Measurements from ENCODE around the gene ANKRD11. TPM values are rescaled to one million over a fixed set of nuclear protein-coding genes. Genes with fewer than 3 reads are reported as not detected.
"Not testable (repeated sequence)": the region's sequence is repeated elsewhere in the genome, so short reads cannot be mapped to it uniquely, and the experiment has no call there.

The ANKRD11 gene
- total and polyA plus RNA-seq, 2 donors: 51.2 to 73.3 TPM

DNA sequence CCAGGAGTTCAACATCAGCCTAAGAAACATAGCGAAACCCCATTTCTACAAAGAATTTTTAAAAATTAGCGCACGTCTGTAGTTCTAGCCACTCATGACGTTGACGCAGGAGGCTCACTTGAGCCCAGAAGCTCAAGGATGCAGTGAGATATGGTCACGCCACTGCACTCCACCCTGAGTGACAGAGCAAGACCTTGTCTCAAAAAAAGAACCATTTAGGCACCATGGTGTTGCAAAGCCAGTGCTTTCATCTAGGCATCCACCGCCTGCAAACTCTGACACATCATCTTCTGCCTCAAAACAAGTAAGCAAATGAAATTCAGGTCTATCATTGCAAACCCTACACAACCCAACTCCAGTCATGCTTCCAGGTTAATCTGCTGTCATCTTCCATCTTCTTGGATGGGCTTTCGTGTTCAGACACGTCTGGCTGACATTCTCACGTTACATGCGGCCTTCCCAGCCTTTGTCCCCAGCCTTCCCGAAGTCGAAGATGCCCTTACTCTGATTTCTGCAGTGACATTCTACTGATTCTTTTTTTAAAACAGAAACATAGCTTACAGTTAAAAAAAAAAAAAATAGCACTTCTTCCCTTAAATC, 8.9 kb downstream of the ANKRD11 start:
- H3K27ac ChIP-seq (ENCODE audit: low read depth): no peak overlapping the region
- 89% methylated on average over 13 of the region's 13 CpGs for WGBS
- DNase-seq (ENCODE audit: extremely low spot score): no peak
- no peaks in the 10 kb centered on the region for H3K36me3 ChIP-seq (ENCODE audit: insufficient read depth)
- no peak overlapping the region for H3K4me3 ChIP-seq (ENCODE audit: low read depth, low read length)
- peaks cover 5% of the 10 kb centered on the region for H3K4me1 ChIP-seq (ENCODE audit: insufficient read depth)

GRCh38 chr16:89478576-89479221, 11.7 kb downstream of the ANKRD11 start:
- H3K36me3 ChIP-seq (ENCODE audit: insufficient read depth): no peaks in the 10 kb centered on the region
- WGBS: 84% methylated on average over 14 of the region's 14 CpGs
- no peak overlapping the region for H3K27ac ChIP-seq (ENCODE audit: low read depth)
- no peak overlapping the region for H3K4me3 ChIP-seq (ENCODE audit: low read depth, low read length)
- peaks cover 9% of the 10 kb centered on the region for H3K4me1 ChIP-seq (ENCODE audit: insufficient read depth)
- no peak for DNase-seq (ENCODE audit: extremely low spot score)

DNA sequence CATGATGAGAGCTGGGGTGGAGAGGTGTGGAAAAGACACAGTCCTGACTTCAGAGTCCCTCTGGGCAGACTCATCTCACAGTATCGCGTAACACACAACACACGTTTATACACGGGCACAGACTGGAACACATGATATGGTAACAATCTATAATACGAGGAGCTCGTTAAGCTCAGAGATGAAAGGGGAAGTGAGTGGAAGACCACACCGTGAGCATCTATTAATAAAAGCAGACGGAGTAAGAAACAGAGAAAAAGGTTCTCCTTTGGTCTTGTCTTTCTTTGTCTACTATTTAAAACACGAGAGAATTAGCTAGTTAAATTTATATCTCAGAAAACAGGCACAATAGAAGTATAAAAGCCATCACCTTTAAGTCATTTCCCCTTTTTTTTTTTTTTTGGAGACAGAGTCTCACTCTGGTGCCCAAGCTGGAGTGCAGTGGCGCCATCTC, 13.5 kb downstream of the ANKRD11 start:
- 67% methylated on average over 10 of the region's 10 CpGs for WGBS
- Histone ChIP-seq H3K4me3 (ENCODE audit: low read depth, low read length) (no peak overlapping the region), H3K27ac (ENCODE audit: low read depth) (no peak overlapping the region)

GRCh38 chr16:89476379-89476778, 14.0 kb downstream of the ANKRD11 start:
- WGBS: 82% methylated on average over 5 of the region's 5 CpGs
- DNase-seq (ENCODE audit: extremely low spot score): no peak
- Histone ChIP-seq H3K4me1 (ENCODE audit: insufficient read depth) (peaks cover 7% of the 10 kb centered on the region), H3K36me3 (ENCODE audit: insufficient read depth) (no peaks in the 10 kb centered on the region), H3K27ac (ENCODE audit: low read depth) (no peak overlapping the region), H3K4me3 (ENCODE audit: low read depth, low read length) (no peak overlapping the region)

More for the DNA sequence above, 13.5 kb downstream of the ANKRD11 start:
- H3K36me3 ChIP-seq (ENCODE audit: insufficient read depth): no peaks in the 10 kb centered on the region
- DNase-seq (ENCODE audit: extremely low spot score): no peak
- H3K4me1 ChIP-seq (ENCODE audit: insufficient read depth): peaks cover 7% of the 10 kb centered on the region

DNA sequence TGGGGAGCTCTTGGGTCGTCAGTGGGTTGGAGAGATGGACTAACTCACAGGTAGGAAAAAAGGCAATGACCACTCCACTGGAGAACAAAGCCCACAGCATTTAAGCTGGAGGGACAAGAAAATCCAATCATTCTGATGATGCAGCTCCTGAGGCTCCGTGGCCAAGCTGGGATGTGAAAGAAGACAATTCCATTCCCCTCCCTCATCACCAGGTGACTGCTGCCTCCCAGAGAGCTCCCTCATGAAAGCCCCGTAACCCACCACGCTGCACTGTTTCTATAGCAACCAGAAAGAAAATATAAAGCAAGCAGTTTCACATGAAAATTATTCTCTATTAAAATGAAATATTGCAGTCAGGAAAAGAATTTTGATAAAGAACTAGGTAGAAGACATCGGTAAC, 15.2 kb downstream of the ANKRD11 start:
- Histone ChIP-seq H3K4me1 (ENCODE audit: insufficient read depth) (peaks cover 7% of the 10 kb centered on the region), H3K4me3 (ENCODE audit: low read depth, low read length) (no peak overlapping the region), H3K27ac (ENCODE audit: low read depth) (no peak overlapping the region), H3K36me3 (ENCODE audit: insufficient read depth) (no peaks in the 10 kb centered on the region)
- DNase-seq (ENCODE audit: extremely low spot score): no peak
- 52% methylated on average over 5 of the region's 5 CpGs for WGBS

- Histone ChIP-seq H3K36me3 (ENCODE audit: insufficient read depth) (no peaks in the 10 kb centered on the region), H3K4me3 (ENCODE audit: low read depth, low read length) (no peak overlapping the region), H3K4me1 (ENCODE audit: insufficient read depth) (peaks cover 7% of the 10 kb centered on the region), H3K27ac (ENCODE audit: low read depth) (no peak overlapping the region)
- WGBS: 78% methylated on average over 9 of the region's 9 CpGs
- no peak for DNase-seq (ENCODE audit: extremely low spot score)
Measured at GRCh38 chr16:89473791-89474414, 16.5 kb downstream of the ANKRD11 start.

- H3K27ac ChIP-seq (ENCODE audit: low read depth): no peak overlapping the region
- H3K4me1 ChIP-seq (ENCODE audit: insufficient read depth): peaks cover 7% of the 10 kb centered on the region
- no peak for DNase-seq (ENCODE audit: extremely low spot score)
- no peak overlapping the region for H3K4me3 ChIP-seq (ENCODE audit: low read depth, low read length)
- no peaks in the 10 kb centered on the region for H3K36me3 ChIP-seq (ENCODE audit: insufficient read depth)
- WGBS: 94% methylated on average over 7 of the region's 7 CpGs
Measured at GRCh38 chr16:89473136-89473712, 17.1 kb downstream of the ANKRD11 start.

DNA sequence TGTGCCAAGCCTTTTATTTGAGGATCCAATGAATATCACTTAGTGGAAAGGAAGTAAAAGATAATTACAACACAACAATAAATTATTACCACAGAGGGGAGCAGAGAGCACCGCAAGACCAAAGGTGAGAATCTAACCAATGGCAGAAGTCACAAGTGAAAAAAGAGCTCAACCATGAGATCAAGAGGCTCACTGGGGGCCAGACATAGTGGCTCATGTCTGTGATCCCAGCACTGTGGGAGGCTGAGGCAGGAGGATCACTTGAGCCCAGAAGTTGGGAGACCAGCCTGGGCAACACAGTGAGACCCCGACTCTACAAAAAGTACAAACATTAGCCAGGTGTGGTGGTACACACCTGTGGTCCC, 17.7 kb downstream of the ANKRD11 start:
- WGBS: 94% methylated on average over 2 of the region's 2 CpGs
- peaks cover 7% of the 10 kb centered on the region for H3K4me1 ChIP-seq (ENCODE audit: insufficient read depth)

GRCh38 chr16:89467382-89467781, 23.0 kb downstream of the ANKRD11 start:
- WGBS: 87% methylated on average over 7 of the region's 7 CpGs
- no peak for DNase-seq (ENCODE audit: extremely low spot score)
- H3K4me1 ChIP-seq (ENCODE audit: insufficient read depth): no peaks in the 10 kb centered on the region
- H3K4me3 ChIP-seq (ENCODE audit: low read depth, low read length): no peak overlapping the region
- no peaks in the 10 kb centered on the region for H3K36me3 ChIP-seq (ENCODE audit: insufficient read depth)
- no peak overlapping the region for H3K27ac ChIP-seq (ENCODE audit: low read depth)

More for the DNA sequence above, 17.7 kb downstream of the ANKRD11 start:
- H3K4me3 ChIP-seq (ENCODE audit: low read depth, low read length): no peak overlapping the region
- no peak for DNase-seq (ENCODE audit: extremely low spot score)
- no peak overlapping the region for H3K27ac ChIP-seq (ENCODE audit: low read depth)
- H3K36me3 ChIP-seq (ENCODE audit: insufficient read depth): no peaks in the 10 kb centered on the region

- Histone ChIP-seq H3K4me1 (ENCODE audit: insufficient read depth) (no peaks in the 10 kb centered on the region), H3K36me3 (ENCODE audit: insufficient read depth) (no peaks in the 10 kb centered on the region), H3K4me3 (ENCODE audit: low read depth, low read length) (no peak overlapping the region), H3K27ac (ENCODE audit: low read depth) (no peak overlapping the region)
- 86% methylated on average over 5 of the region's 5 CpGs for WGBS
- DNase-seq (ENCODE audit: extremely low spot score): no peak
Measured at GRCh38 chr16:89466920-89467319, 23.4 kb downstream of the ANKRD11 start.

DNA sequence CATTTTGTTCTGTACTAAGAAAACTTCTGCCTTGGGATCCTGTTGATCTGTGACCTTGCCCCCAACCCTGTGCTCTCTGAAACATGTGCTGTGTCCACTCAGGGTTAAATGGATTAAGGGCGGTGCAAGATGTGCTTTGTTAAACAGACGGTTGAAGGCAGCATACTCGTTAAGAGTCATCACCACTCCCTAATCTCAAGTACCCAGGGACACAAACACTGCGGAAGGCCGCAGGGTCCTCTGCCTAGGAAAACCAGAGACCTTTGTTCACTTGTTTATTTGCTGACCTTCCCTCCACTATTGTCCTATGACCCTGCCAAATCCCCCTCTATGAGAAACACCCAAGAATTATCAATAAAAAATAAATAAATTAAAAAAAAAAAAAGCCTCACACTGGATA, 27.0 kb downstream of the ANKRD11 start:
- H3K4me3 ChIP-seq (ENCODE audit: low read depth, low read length); H3K27ac ChIP-seq (ENCODE audit: low read depth); H3K36me3 ChIP-seq (ENCODE audit: insufficient read depth); DNase-seq (ENCODE audit: extremely low spot score); H3K4me1 ChIP-seq (ENCODE audit: insufficient read depth): not testable (repeated sequence)
- 60% methylated on average over 5 of the region's 5 CpGs for WGBS

- not testable (repeated sequence) for H3K27ac ChIP-seq (ENCODE audit: low read depth); H3K4me1 ChIP-seq (ENCODE audit: insufficient read depth); DNase-seq (ENCODE audit: extremely low spot score); H3K36me3 ChIP-seq (ENCODE audit: insufficient read depth); H3K4me3 ChIP-seq (ENCODE audit: low read depth, low read length)
- WGBS: 91% methylated on average over 29 of the region's 30 CpGs
Measured at GRCh38 chr16:89462639-89463038, 27.7 kb downstream of the ANKRD11 start.

DNA sequence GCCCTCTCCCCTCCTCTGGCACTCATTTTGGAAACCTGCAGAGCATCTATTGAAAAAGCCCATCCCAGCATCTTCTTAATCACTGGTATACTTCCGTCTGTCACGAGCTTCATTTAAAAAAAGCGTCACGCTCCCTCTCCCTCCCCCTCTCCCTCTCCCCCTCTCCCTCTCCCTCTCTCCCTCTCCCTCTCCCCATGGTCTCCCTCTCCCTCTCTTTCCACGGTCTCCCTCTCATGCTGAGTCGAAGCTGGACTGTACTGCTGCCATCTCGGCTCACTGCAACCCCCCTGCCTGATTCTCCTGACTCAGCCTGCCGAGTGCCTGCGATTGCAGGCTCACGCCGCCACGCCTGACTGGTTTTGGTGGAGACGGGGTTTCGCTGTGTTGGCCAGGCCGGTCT, 28.5 kb downstream of the ANKRD11 start:
- DNase-seq (ENCODE audit: extremely low spot score); H3K27ac ChIP-seq (ENCODE audit: low read depth); H3K36me3 ChIP-seq (ENCODE audit: insufficient read depth); H3K4me1 ChIP-seq (ENCODE audit: insufficient read depth); H3K4me3 ChIP-seq (ENCODE audit: low read depth, low read length): not testable (repeated sequence)
- WGBS: 88% methylated on average over 15 of the region's 15 CpGs

GRCh38 chr16:89460556-89460955, 29.8 kb downstream of the ANKRD11 start:
- H3K27ac ChIP-seq (ENCODE audit: low read depth): peak overlapping the region; percentile 5
- H3K4me3 ChIP-seq (ENCODE audit: low read depth, low read length): no peak overlapping the region
- WGBS: 92% methylated on average over 6 of the region's 6 CpGs
- peaks cover 1% of the 10 kb centered on the region for H3K4me1 ChIP-seq (ENCODE audit: insufficient read depth)
- no peak for DNase-seq (ENCODE audit: extremely low spot score)
- peaks cover 2% of the 10 kb centered on the region for H3K36me3 ChIP-seq (ENCODE audit: insufficient read depth)
